VCaP (cell line): ENCODE results near the gene POC1A.

Source experiments
- H3K27ac ChIP-seq: fragments of 450-650 bp; 2 replicates; pipeline ENCODE4 v1.5.1; 2017
- TF ChIP-seq, protein P1 (sequence below): fragments of 450-650 bp; conservative IDR thresholded peaks from 2 replicates; pipeline ENCODE4 v1.5.1; 2017; ENCODE audit warnings: mild to moderate bottlenecking, moderate library complexity

POC1A gene

GRCh38 chr3:52053307-52054304, 100.6 kb downstream of the POC1A start:
- TF ChIP-seq, protein P1, sequence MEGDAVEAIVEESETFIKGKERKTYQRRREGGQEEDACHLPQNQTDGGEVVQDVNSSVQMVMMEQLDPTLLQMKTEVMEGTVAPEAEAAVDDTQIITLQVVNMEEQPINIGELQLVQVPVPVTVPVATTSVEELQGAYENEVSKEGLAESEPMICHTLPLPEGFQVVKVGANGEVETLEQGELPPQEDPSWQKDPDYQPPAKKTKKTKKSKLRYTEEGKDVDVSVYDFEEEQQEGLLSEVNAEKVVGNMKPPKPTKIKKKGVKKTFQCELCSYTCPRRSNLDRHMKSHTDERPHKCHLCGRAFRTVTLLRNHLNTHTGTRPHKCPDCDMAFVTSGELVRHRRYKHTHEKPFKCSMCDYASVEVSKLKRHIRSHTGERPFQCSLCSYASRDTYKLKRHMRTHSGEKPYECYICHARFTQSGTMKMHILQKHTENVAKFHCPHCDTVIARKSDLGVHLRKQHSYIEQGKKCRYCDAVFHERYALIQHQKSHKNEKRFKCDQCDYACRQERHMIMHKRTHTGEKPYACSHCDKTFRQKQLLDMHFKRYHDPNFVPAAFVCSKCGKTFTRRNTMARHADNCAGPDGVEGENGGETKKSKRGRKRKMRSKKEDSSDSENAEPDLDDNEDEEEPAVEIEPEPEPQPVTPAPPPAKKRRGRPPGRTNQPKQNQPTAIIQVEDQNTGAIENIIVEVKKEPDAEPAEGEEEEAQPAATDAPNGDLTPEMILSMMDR: peak; percentile 24; the same call in 1 of the 2 replicates
- H3K27ac ChIP-seq: peak overlapping the region; percentile 89

DNA sequence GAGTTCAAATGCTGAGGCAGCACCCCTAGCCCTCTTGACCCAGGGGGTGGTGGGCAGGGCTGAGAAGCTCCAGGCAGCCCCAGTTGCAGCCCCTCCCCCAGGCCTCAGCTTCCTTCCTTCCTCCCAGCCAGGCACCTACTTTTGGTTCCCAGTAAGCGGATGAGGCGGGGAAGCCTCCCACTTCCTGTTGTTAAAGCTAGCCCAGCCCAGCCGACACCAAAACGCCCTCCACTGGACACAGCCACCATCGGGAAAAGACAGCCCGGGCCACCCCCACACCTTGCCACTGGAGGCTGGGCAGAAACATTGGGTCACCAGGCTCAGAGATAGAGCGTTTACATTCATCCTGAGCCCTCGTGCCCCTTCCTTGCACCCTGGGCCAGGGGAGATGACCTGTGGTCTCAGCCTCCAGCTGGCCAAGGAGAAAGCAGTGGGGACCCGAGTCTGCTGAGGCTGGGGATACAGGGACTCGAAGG, 101.4 kb downstream of the POC1A start:
- TF ChIP-seq, protein P1: no peak
- H3K27ac ChIP-seq: peak overlapping the region; percentile 89

- TF ChIP-seq, protein P1: no peak
- H3K27ac ChIP-seq: no peak overlapping the region
These were observed 102.8 kb downstream of the POC1A start for GRCh38 chr3:52051444-52051843.

- no peak overlapping the region for H3K27ac ChIP-seq
- TF ChIP-seq, protein P1: no peak
These were observed 103.7 kb downstream of the POC1A start for GRCh38 chr3:52050571-52050970.

DNA sequence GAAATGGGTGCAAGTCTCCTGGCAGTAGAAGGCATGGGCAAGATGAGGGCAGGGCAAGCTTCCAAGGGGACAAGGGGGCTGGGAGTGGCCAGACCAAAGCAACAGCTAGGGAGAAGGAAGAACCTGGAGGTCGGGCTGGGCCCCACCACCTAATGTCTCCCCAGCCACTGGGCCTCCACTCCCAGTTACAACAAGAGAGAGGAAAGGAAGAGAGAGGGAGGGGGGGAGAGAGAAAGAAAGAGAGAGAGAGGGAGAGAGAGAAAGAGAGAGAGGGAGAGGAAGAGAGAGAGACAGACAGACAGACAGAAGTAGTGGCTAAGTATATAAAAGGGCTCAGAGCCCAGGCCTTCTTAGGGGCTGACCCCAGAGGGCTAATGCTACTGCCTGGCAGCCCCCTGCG, 104.7 kb downstream of the POC1A start:
- H3K27ac ChIP-seq: no peak overlapping the region
- TF ChIP-seq, protein P1: no peak

GRCh38 chr3:52047295-52047960, 106.8 kb downstream of the POC1A start:
- TF ChIP-seq, protein P1: no peak
- no peak overlapping the region for H3K27ac ChIP-seq

GRCh38 chr3:52046902-52047239, 107.4 kb downstream of the POC1A start:
- TF ChIP-seq, protein P1: no peak
- no peak overlapping the region for H3K27ac ChIP-seq
